T-helper 2 cell treated with Interferon-gamma antibody and Interleukin-4, amounts not matched to agents 5 μg/mL and 100 μg/mL, for 36 hours (primary cell): ENCODE measurements around the gene LRTM2.
"Not testable (repeated sequence)": the region's sequence is repeated elsewhere in the genome, so short reads cannot be mapped to it uniquely, and the experiment has no call there.

Experiments used
- DNase-seq: peaks from one replicate; pipeline ENCODE4 v3.0.0; 2021; ENCODE audit warnings: low spot score
- H3K27ac Mint-ChIP-seq: one replicate; pipeline ENCODE4 v1.8.0; 2021; ENCODE audit warnings: mild to moderate bottlenecking, mixed read lengths
- H3K27me3 Mint-ChIP-seq: one replicate; pipeline ENCODE4 v1.8.0; 2021; ENCODE audit warnings: low read depth, mixed read lengths
- H3K36me3 Mint-ChIP-seq: one replicate; pipeline ENCODE4 v1.8.0; 2021; ENCODE audit warnings: low read depth, mixed read lengths
- H3K4me1 Mint-ChIP-seq: one replicate; pipeline ENCODE4 v1.8.0; 2021; ENCODE audit warnings: low read depth, mixed read lengths
- H3K4me3 Mint-ChIP-seq: one replicate; pipeline ENCODE4 v1.8.0; 2022; ENCODE audit warnings: mild to moderate bottlenecking, moderate library complexity, mixed read lengths
- H3K9me3 Mint-ChIP-seq: one replicate; pipeline ENCODE4 v1.8.0; 2021; ENCODE audit warnings: mixed read lengths

The LRTM2 gene

GRCh38 chr12:1812650-1813302, 7.6 kb upstream of the LRTM2 start:
- no peak for DNase-seq
- peaks cover 16% of the 10 kb centered on the region for H3K27me3 Mint-ChIP-seq
- no peaks in the 10 kb centered on the region for H3K9me3 Mint-ChIP-seq
- no peak overlapping the region for H3K4me3 Mint-ChIP-seq
- H3K4me1 Mint-ChIP-seq = peaks cover 7% of the 10 kb centered on the region
- no peaks in the 10 kb centered on the region for H3K36me3 Mint-ChIP-seq
- H3K27ac Mint-ChIP-seq = no peak overlapping the region

- DNase-seq = no peak
- no peaks in the 10 kb centered on the region for H3K9me3 Mint-ChIP-seq
- H3K27me3 Mint-ChIP-seq = peaks cover 20% of the 10 kb centered on the region
- H3K27ac Mint-ChIP-seq = no peak overlapping the region
- no peak overlapping the region for H3K4me3 Mint-ChIP-seq
- H3K4me1 Mint-ChIP-seq = peaks cover 7% of the 10 kb centered on the region
- no peaks in the 10 kb centered on the region for H3K36me3 Mint-ChIP-seq
Observed at GRCh38 chr12:1814266-1814665, 6.1 kb upstream of the LRTM2 start.

GRCh38 chr12:1815108-1815507, 5.3 kb upstream of the LRTM2 start:
- Mint-ChIP-seq H3K4me3 (no peak overlapping the region), H3K9me3 (no peaks in the 10 kb centered on the region), H3K36me3 (no peaks in the 10 kb centered on the region), H3K27me3 (peaks cover 28% of the 10 kb centered on the region), H3K27ac (no peak overlapping the region), H3K4me1 (peaks cover 4% of the 10 kb centered on the region)
- DNase-seq = no peak

GRCh38 chr12:1815814-1816729, 4.3 kb upstream of the LRTM2 start:
- H3K36me3 Mint-ChIP-seq = no peaks in the 10 kb centered on the region
- H3K4me3 Mint-ChIP-seq = no peak overlapping the region
- peaks cover 38% of the 10 kb centered on the region for H3K27me3 Mint-ChIP-seq
- no peak overlapping the region for H3K27ac Mint-ChIP-seq
- no peaks in the 10 kb centered on the region for H3K9me3 Mint-ChIP-seq
- peaks cover 4% of the 10 kb centered on the region for H3K4me1 Mint-ChIP-seq
- no peak for DNase-seq

GRCh38 chr12:1816730-1817348, 3.5 kb upstream of the LRTM2 start:
- Mint-ChIP-seq H3K27ac (no peak overlapping the region), H3K4me3 (no peak overlapping the region), H3K27me3 (peaks cover 39% of the 10 kb centered on the region), H3K9me3 (no peaks in the 10 kb centered on the region), H3K4me1 (peaks cover 3% of the 10 kb centered on the region), H3K36me3 (no peaks in the 10 kb centered on the region)
- no peak for DNase-seq

- peaks cover 42% of the 10 kb centered on the region for H3K27me3 Mint-ChIP-seq
- not testable (repeated sequence) for DNase-seq, H3K36me3 Mint-ChIP-seq, H3K27ac Mint-ChIP-seq, H3K4me1 Mint-ChIP-seq, H3K4me3 Mint-ChIP-seq, H3K9me3 Mint-ChIP-seq
Observed at GRCh38 chr12:1817928-1818327, 2.4 kb upstream of the LRTM2 start.

- no peaks in the 10 kb centered on the region for H3K36me3 Mint-ChIP-seq
- H3K4me3 Mint-ChIP-seq = no peak overlapping the region
- H3K27me3 Mint-ChIP-seq = peaks cover 39% of the 10 kb centered on the region
- H3K4me1 Mint-ChIP-seq = no peaks in the 10 kb centered on the region
- no peaks in the 10 kb centered on the region for H3K9me3 Mint-ChIP-seq
- no peak for DNase-seq
- H3K27ac Mint-ChIP-seq = no peak overlapping the region
Observed at GRCh38 chr12:1819050-1819449, 1.3 kb upstream of the LRTM2 start.

GRCh38 chr12:1819571-1819970, 794 bp upstream of the LRTM2 start:
- no peaks in the 10 kb centered on the region for H3K4me1 Mint-ChIP-seq
- H3K36me3 Mint-ChIP-seq = no peaks in the 10 kb centered on the region
- no peak overlapping the region for H3K27ac Mint-ChIP-seq
- no peak overlapping the region for H3K4me3 Mint-ChIP-seq
- H3K9me3 Mint-ChIP-seq = no peaks in the 10 kb centered on the region
- peaks cover 38% of the 10 kb centered on the region for H3K27me3 Mint-ChIP-seq
- DNase-seq = no peak

GRCh38 chr12:1820896-1821291, 529 bp downstream of the LRTM2 start:
- Mint-ChIP-seq H3K9me3 (no peaks in the 10 kb centered on the region), H3K4me1 (no peaks in the 10 kb centered on the region), H3K4me3 (no peak overlapping the region), H3K36me3 (no peaks in the 10 kb centered on the region), H3K27ac (no peak overlapping the region), H3K27me3 (peaks cover 31% of the 10 kb centered on the region)
- DNase-seq = no peak

GRCh38 chr12:1821805-1822204, 1.4 kb downstream of the LRTM2 start:
- H3K4me1 Mint-ChIP-seq = no peaks in the 10 kb centered on the region
- H3K9me3 Mint-ChIP-seq = no peaks in the 10 kb centered on the region
- no peaks in the 10 kb centered on the region for H3K36me3 Mint-ChIP-seq
- H3K27me3 Mint-ChIP-seq = peaks cover 27% of the 10 kb centered on the region
- H3K27ac Mint-ChIP-seq = no peak overlapping the region
- no peak for DNase-seq
- no peak overlapping the region for H3K4me3 Mint-ChIP-seq

GRCh38 chr12:1822699-1823098, 2.3 kb downstream of the LRTM2 start:
- Mint-ChIP-seq H3K4me3 (no peak overlapping the region), H3K4me1 (no peaks in the 10 kb centered on the region), H3K27ac (no peak overlapping the region), H3K36me3 (no peaks in the 10 kb centered on the region), H3K27me3 (peaks cover 26% of the 10 kb centered on the region), H3K9me3 (no peaks in the 10 kb centered on the region)
- no peak for DNase-seq

- DNase-seq = no peak
- Mint-ChIP-seq H3K9me3 (no peaks in the 10 kb centered on the region), H3K36me3 (no peaks in the 10 kb centered on the region), H3K4me3 (no peak overlapping the region), H3K27ac (no peak overlapping the region), H3K4me1 (no peaks in the 10 kb centered on the region), H3K27me3 (peaks cover 25% of the 10 kb centered on the region)
Observed at GRCh38 chr12:1823237-1823636, 2.9 kb downstream of the LRTM2 start.

GRCh38 chr12:1825382-1826102, 5.2 kb downstream of the LRTM2 start:
- Mint-ChIP-seq H3K36me3 (no peaks in the 10 kb centered on the region), H3K27ac (no peak overlapping the region), H3K4me3 (no peak overlapping the region), H3K9me3 (no peaks in the 10 kb centered on the region), H3K4me1 (no peaks in the 10 kb centered on the region), H3K27me3 (peaks cover 9% of the 10 kb centered on the region)
- no peak for DNase-seq

GRCh38 chr12:1826401-1826800, 6.0 kb downstream of the LRTM2 start:
- Mint-ChIP-seq H3K36me3 (no peaks in the 10 kb centered on the region), H3K4me1 (no peaks in the 10 kb centered on the region), H3K27me3 (peaks cover 8% of the 10 kb centered on the region), H3K4me3 (no peak overlapping the region), H3K9me3 (no peaks in the 10 kb centered on the region), H3K27ac (no peak overlapping the region)
- DNase-seq = no peak
